ENCODE results near the gene UPK3A.

Gene UPK3A

GRCh38 chr22:45284705-45285262, at the start of gene UPK3A:
UPK3A (plus strand) TSS chr22:45284949; CDS start chr22:45285014, 65 bp downstream.
- Mint-ChIP-seq H3K9me3 (ENCODE audit: low read depth) (no peaks in the 10 kb centered on the region), H3K27ac (no peak within 1 kb of the TSS), H3K27me3 (peaks cover 4% of the 10 kb centered on the region), H3K4me3 (peak within 1 kb of the TSS; percentile 51), H3K36me3 (no peaks in the 10 kb centered on the region), H3K4me1 (ENCODE audit: low read depth) (peaks cover 15% of the 10 kb centered on the region)

- Mint-ChIP-seq H3K27ac (no peak overlapping the region), H3K4me1 (ENCODE audit: low read depth) (peaks cover 37% of the 10 kb centered on the region), H3K4me3 (peak overlapping the region; percentile 46), H3K36me3 (peaks cover 2% of the 10 kb centered on the region), H3K27me3 (no peaks in the 10 kb centered on the region), H3K9me3 (ENCODE audit: low read depth) (no peaks in the 10 kb centered on the region)
These were observed 49.5 kb upstream of the UPK3A start for GRCh38 chr22:45235101-45235777.

GRCh38 chr22:45235851-45236342, 48.9 kb upstream of the UPK3A start:
- H3K4me3 Mint-ChIP-seq: peak overlapping the region; percentile 46
- peaks cover 2% of the 10 kb centered on the region for H3K36me3 Mint-ChIP-seq
- no peak overlapping the region for H3K27ac Mint-ChIP-seq
- H3K9me3 Mint-ChIP-seq (ENCODE audit: low read depth): no peaks in the 10 kb centered on the region
- H3K27me3 Mint-ChIP-seq: no peaks in the 10 kb centered on the region
- peaks cover 36% of the 10 kb centered on the region for H3K4me1 Mint-ChIP-seq (ENCODE audit: low read depth)

GRCh38 chr22:45237065-45237990, 47.4 kb upstream of the UPK3A start:
- H3K4me1 Mint-ChIP-seq (ENCODE audit: low read depth): peaks cover 41% of the 10 kb centered on the region
- H3K36me3 Mint-ChIP-seq: peaks cover 2% of the 10 kb centered on the region
- no peak overlapping the region for H3K4me3 Mint-ChIP-seq
- H3K27ac Mint-ChIP-seq: no peak overlapping the region
- no peaks in the 10 kb centered on the region for H3K9me3 Mint-ChIP-seq (ENCODE audit: low read depth)
- H3K27me3 Mint-ChIP-seq: no peaks in the 10 kb centered on the region

- no peak overlapping the region for H3K27ac Mint-ChIP-seq
- H3K9me3 Mint-ChIP-seq (ENCODE audit: low read depth): no peaks in the 10 kb centered on the region
- H3K36me3 Mint-ChIP-seq: peaks cover 2% of the 10 kb centered on the region
- peak overlapping the region; percentile 91 for H3K4me3 Mint-ChIP-seq
- H3K27me3 Mint-ChIP-seq: no peaks in the 10 kb centered on the region
- peaks cover 41% of the 10 kb centered on the region for H3K4me1 Mint-ChIP-seq (ENCODE audit: low read depth)
These were observed 46.4 kb upstream of the UPK3A start for GRCh38 chr22:45238076-45238956.

- H3K36me3 Mint-ChIP-seq: peaks cover 2% of the 10 kb centered on the region
- peaks cover 40% of the 10 kb centered on the region for H3K4me1 Mint-ChIP-seq (ENCODE audit: low read depth)
- H3K27ac Mint-ChIP-seq: no peak overlapping the region
- peak overlapping the region; percentile 91 for H3K4me3 Mint-ChIP-seq
- H3K9me3 Mint-ChIP-seq (ENCODE audit: low read depth): no peaks in the 10 kb centered on the region
- no peaks in the 10 kb centered on the region for H3K27me3 Mint-ChIP-seq
These were observed 45.6 kb upstream of the UPK3A start for GRCh38 chr22:45238957-45239680.

GRCh38 chr22:45239681-45240051, 45.1 kb upstream of the UPK3A start:
- H3K27ac Mint-ChIP-seq: no peak overlapping the region
- no peaks in the 10 kb centered on the region for H3K9me3 Mint-ChIP-seq (ENCODE audit: low read depth)
- H3K4me3 Mint-ChIP-seq: peak overlapping the region; percentile 91
- peaks cover 2% of the 10 kb centered on the region for H3K36me3 Mint-ChIP-seq
- no peaks in the 10 kb centered on the region for H3K27me3 Mint-ChIP-seq
- peaks cover 39% of the 10 kb centered on the region for H3K4me1 Mint-ChIP-seq (ENCODE audit: low read depth)

GRCh38 chr22:45240104-45240809, 44.5 kb upstream of the UPK3A start:
- Mint-ChIP-seq H3K36me3 (peaks cover 2% of the 10 kb centered on the region), H3K4me3 (peak overlapping the region; percentile 91), H3K4me1 (ENCODE audit: low read depth) (peaks cover 38% of the 10 kb centered on the region), H3K9me3 (ENCODE audit: low read depth) (no peaks in the 10 kb centered on the region), H3K27me3 (no peaks in the 10 kb centered on the region), H3K27ac (peak overlapping the region; percentile 79)

- Mint-ChIP-seq H3K9me3 (ENCODE audit: low read depth) (no peaks in the 10 kb centered on the region), H3K27ac (peak within 1 kb of the TSS; percentile 79), H3K36me3 (peaks cover 2% of the 10 kb centered on the region), H3K27me3 (no peaks in the 10 kb centered on the region), H3K4me1 (ENCODE audit: low read depth) (peaks cover 33% of the 10 kb centered on the region), H3K4me3 (peak within 1 kb of the TSS; percentile 91)
These were observed 43.7 kb upstream of the UPK3A start, which contains the start of gene KIAA0930 for GRCh38 chr22:45240810-45241631. KIAA0930 (minus strand) TSS chr22:45240894; CDS start chr22:45240703, 191 bp downstream.

GRCh38 chr22:45242778-45243191, 42.0 kb upstream of the UPK3A start:
- Mint-ChIP-seq H3K4me3 (no peak overlapping the region), H3K4me1 (ENCODE audit: low read depth) (peaks cover 35% of the 10 kb centered on the region), H3K27ac (peak overlapping the region; percentile 79), H3K27me3 (no peaks in the 10 kb centered on the region), H3K9me3 (ENCODE audit: low read depth) (no peaks in the 10 kb centered on the region), H3K36me3 (peaks cover 2% of the 10 kb centered on the region)

- Mint-ChIP-seq H3K4me3 (no peak overlapping the region), H3K36me3 (no peaks in the 10 kb centered on the region), H3K27me3 (no peaks in the 10 kb centered on the region), H3K27ac (no peak overlapping the region), H3K9me3 (ENCODE audit: low read depth) (no peaks in the 10 kb centered on the region), H3K4me1 (ENCODE audit: low read depth) (peaks cover 18% of the 10 kb centered on the region)
These were observed 39.8 kb upstream of the UPK3A start for GRCh38 chr22:45244916-45245315.

- Mint-ChIP-seq H3K4me1 (ENCODE audit: low read depth) (peaks cover 16% of the 10 kb centered on the region), H3K36me3 (no peaks in the 10 kb centered on the region), H3K27ac (peak overlapping the region; percentile 76), H3K27me3 (no peaks in the 10 kb centered on the region), H3K4me3 (no peak overlapping the region), H3K9me3 (ENCODE audit: low read depth) (no peaks in the 10 kb centered on the region)
These were observed 38.4 kb upstream of the UPK3A start for GRCh38 chr22:45246060-45246985.

Data from activated naive CD8-positive, alpha-beta T cell (primary cell).